ENCODE data around the gene TRABD2A. TPM values are rescaled to one million over a fixed set of nuclear protein-coding genes. Genes with fewer than 3 reads are reported as not detected.
A peak's percentile ranks its signal among the peaks of the same experiment; 100 is the strongest.

The TRABD2A gene
- total RNA-seq, 2 experiments from 2014 or later = 166 to 170 TPM

DNA sequence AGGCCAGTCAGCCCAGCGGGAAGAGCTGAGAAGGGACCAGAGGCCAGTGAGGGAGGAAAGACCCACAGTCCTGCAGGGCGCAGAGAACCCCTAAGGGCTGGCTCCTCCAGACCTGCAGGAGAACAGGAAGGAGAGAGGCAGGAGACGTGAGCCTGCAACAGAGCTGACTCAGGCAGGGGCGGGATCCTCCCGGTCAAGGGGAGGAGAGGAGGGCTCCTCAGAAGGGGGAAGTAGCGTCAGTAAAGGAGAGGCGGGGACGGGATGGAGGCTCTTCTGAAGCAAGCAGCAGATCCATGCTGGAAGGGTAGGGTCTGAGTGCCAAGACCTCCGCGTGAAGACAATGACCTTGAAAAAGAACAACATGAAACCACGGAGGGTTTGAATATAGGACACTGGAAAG, 50.8 kb downstream of the TRABD2A start:
- TF ChIP-seq, protein P1, sequence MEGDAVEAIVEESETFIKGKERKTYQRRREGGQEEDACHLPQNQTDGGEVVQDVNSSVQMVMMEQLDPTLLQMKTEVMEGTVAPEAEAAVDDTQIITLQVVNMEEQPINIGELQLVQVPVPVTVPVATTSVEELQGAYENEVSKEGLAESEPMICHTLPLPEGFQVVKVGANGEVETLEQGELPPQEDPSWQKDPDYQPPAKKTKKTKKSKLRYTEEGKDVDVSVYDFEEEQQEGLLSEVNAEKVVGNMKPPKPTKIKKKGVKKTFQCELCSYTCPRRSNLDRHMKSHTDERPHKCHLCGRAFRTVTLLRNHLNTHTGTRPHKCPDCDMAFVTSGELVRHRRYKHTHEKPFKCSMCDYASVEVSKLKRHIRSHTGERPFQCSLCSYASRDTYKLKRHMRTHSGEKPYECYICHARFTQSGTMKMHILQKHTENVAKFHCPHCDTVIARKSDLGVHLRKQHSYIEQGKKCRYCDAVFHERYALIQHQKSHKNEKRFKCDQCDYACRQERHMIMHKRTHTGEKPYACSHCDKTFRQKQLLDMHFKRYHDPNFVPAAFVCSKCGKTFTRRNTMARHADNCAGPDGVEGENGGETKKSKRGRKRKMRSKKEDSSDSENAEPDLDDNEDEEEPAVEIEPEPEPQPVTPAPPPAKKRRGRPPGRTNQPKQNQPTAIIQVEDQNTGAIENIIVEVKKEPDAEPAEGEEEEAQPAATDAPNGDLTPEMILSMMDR (IDR thresholded peaks at IDR 0.05) = no peak
- H3K27ac ChIP-seq (ENCODE audit: low read depth in 1 of 2, low read length in 2 of 2) = peak overlapping the region in 1 of 2 donors; percentile 29
- peaks cover 22% of the 10 kb centered on the region for H3K36me3 ChIP-seq (ENCODE audit: insufficient read depth, low read length)
- H3K4me3 ChIP-seq (ENCODE audit: low read length) = no peak overlapping the region
- Mint-ChIP-seq H3K4me1 (ENCODE audit: low read depth) (peaks cover 34% of the 10 kb centered on the region), H3K4me3 (no peak overlapping the region), H3K36me3 (ENCODE audit: low read depth) (peaks cover 29% of the 10 kb centered on the region), H3K27ac (no peak overlapping the region), H3K9me3 (no peaks in the 10 kb centered on the region), H3K27me3 (no peaks in the 10 kb centered on the region)
- ChIA-PET CTCF (no interaction called here), POLR2A (no interaction called here)
- H3K27me3 ChIP-seq (ENCODE audit: control insufficient read depth in 1 of 2, insufficient read depth in 2 of 2, low read length in 2 of 2) = no peaks in the 10 kb centered on the region
- peaks cover 79% of the 10 kb centered on the region for H3K4me1 ChIP-seq (ENCODE audit: insufficient read depth, low read length)
- no peak for ATAC-seq (ENCODE audit: poor library complexity)
- intact Hi-C loops (cut with DNase I, micrococcal nuclease) = loop anchor here in 1 of 2 experiments (5.0 kb wide), 1 partner anchor 37 kb away; no protein-coding TSS in a partner anchor
- peak in 2 of 14 experiments; percentile 47 to 59 for DNase-seq
- no peaks in the 10 kb centered on the region for H3K9me3 ChIP-seq (ENCODE audit: control insufficient read depth in 1 of 2, insufficient read depth in 1 of 2, low read length in 2 of 2)

DNA sequence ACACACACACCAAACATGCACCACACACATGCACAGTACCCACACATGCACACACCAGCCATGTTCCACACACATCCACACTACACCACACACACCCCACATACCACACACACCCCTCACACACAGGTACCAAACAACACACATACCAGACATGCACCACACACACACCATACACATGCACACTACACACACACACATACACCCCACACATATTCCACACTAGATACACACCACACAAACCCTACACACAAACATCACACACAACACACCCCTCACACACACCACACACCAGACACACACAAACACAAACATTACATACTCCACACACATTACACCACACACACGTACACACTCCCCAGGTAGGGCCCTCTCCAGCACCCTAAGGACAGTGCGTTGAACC, 51.2 kb downstream of the TRABD2A start:
- H3K36me3 Mint-ChIP-seq (ENCODE audit: low read depth) = peaks cover 29% of the 10 kb centered on the region
- Histone ChIP-seq H3K4me1 (ENCODE audit: insufficient read depth, low read length) (peaks cover 79% of the 10 kb centered on the region), H3K36me3 (ENCODE audit: insufficient read depth, low read length) (peaks cover 22% of the 10 kb centered on the region), H3K9me3 (ENCODE audit: control insufficient read depth in 1 of 2, insufficient read depth in 1 of 2, low read length in 2 of 2) (no peaks in the 10 kb centered on the region), H3K4me3 (ENCODE audit: low read length) (no peak overlapping the region), H3K27ac (ENCODE audit: low read depth in 1 of 2, low read length in 2 of 2) (peak overlapping the region in 1 of 2 donors; percentile 29), H3K27me3 (ENCODE audit: control insufficient read depth in 1 of 2, insufficient read depth in 2 of 2, low read length in 2 of 2) (no peaks in the 10 kb centered on the region)
- no peaks in the 10 kb centered on the region for H3K9me3 Mint-ChIP-seq
- intact Hi-C loops (cut with DNase I, micrococcal nuclease) = loop anchor here in 1 of 2 experiments (5.0 kb wide), 1 partner anchor 38 kb away; no protein-coding TSS in a partner anchor
- H3K4me1 Mint-ChIP-seq (ENCODE audit: low read depth) = peaks cover 32% of the 10 kb centered on the region
- TF ChIP-seq, protein P1 (IDR thresholded peaks at IDR 0.05) = no peak
- ChIA-PET POLR2A (no interaction called here), CTCF (no interaction called here)
- H3K4me3 Mint-ChIP-seq = no peak overlapping the region
- H3K27me3 Mint-ChIP-seq = no peaks in the 10 kb centered on the region
- no peak overlapping the region for H3K27ac Mint-ChIP-seq
- ATAC-seq (ENCODE audit: poor library complexity) (no peak), DNase-seq (no peak)

DNA sequence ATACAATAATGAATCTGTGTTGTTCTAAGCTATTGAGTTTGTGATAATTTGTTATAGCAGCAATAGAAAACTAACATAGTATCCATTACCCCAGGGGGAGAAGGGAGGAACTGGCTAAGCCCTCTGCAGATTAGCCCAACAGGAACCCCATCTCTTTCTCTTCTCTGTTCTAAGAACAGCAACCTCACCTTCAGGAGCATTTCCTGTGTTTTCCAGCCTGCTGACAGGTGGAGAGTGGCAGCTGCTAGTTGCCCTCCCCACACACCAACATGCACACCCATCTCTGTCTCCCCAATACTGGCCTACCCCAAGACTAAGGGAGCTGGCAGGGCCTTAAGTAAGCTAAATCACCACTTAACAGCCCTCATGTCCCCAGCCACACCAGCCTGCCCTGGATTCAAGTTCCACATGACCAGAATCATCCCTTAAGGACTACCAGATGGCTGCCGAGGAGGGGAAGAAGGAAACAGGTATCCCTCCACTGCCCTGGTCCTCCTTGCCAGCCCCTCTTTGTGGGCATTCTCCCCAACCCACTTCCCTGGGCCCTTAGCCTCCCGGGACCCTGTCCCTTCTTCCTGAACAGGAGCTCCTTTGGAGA, 52.8 kb downstream of the TRABD2A start:
- Mint-ChIP-seq H3K4me3 (peak overlapping the region; percentile 43), H3K27ac (no peak overlapping the region), H3K36me3 (ENCODE audit: low read depth) (peaks cover 28% of the 10 kb centered on the region), H3K9me3 (no peaks in the 10 kb centered on the region), H3K27me3 (no peaks in the 10 kb centered on the region), H3K4me1 (ENCODE audit: low read depth) (peaks cover 27% of the 10 kb centered on the region)
- Histone ChIP-seq H3K4me1 (ENCODE audit: insufficient read depth, low read length) (peaks cover 69% of the 10 kb centered on the region), H3K27me3 (ENCODE audit: control insufficient read depth in 1 of 2, insufficient read depth in 2 of 2, low read length in 2 of 2) (no peaks in the 10 kb centered on the region), H3K9me3 (ENCODE audit: control insufficient read depth in 1 of 2, insufficient read depth in 1 of 2, low read length in 2 of 2) (no peaks in the 10 kb centered on the region), H3K36me3 (ENCODE audit: insufficient read depth, low read length) (peaks cover 28% of the 10 kb centered on the region), H3K4me3 (ENCODE audit: low read length) (no peak overlapping the region), H3K27ac (ENCODE audit: low read depth in 1 of 2, low read length in 2 of 2) (peak overlapping the region; percentile 17 to 25)
- POLR2A ChIA-PET = interaction anchor here (0.7 to 2.2 kb wide), 7 partner anchors 11 to 54 kb away, joined by 3 to 13 read pairs (median 5); no protein-coding TSS in a partner anchor
- peak in 1 of 14 experiments; percentile 21 for DNase-seq
- TF ChIP-seq, protein P1 (IDR thresholded peaks at IDR 0.05) = no peak
- no peak for ATAC-seq (ENCODE audit: poor library complexity)
- CTCF ChIA-PET = no interaction called here
- intact Hi-C loops (cut with DNase I, micrococcal nuclease) = no loop called here
